Skeletal muscle satellite cell (primary cell): ENCODE data around the gene SLC23A1.

ENCODE experiments used
- H3K27me3 ChIP-seq: 2 replicates; pipeline ENCODE4 v1.7.0; 2013; ENCODE audit warnings: low read length; ENCODE audit not compliant: control insufficient read depth, insufficient read depth
- H3K36me3 ChIP-seq: 2 replicates; pipeline ENCODE4 v1.7.0; 2013; ENCODE audit warnings: mild to moderate bottlenecking, control low read depth, low read length; ENCODE audit not compliant: insufficient read depth
- H3K4me1 ChIP-seq: 2 replicates; pipeline ENCODE4 v1.7.0; 2013; ENCODE audit warnings: low read length; ENCODE audit not compliant: control insufficient read depth, insufficient read depth
- H3K4me2 ChIP-seq: 2 replicates; pipeline ENCODE4 v1.7.0; 2013; ENCODE audit warnings: mild to moderate bottlenecking, low read length
- H3K4me3 ChIP-seq: 2 replicates; pipeline ENCODE4 v1.7.0; 2013; ENCODE audit warnings: low read length
- H3K9ac ChIP-seq: 2 replicates; pipeline ENCODE4 v1.7.0; 2013; ENCODE audit warnings: mild to moderate bottlenecking, low read depth, low read length, moderate library complexity
- H3K9me3 ChIP-seq: replicated peaks from 2 replicates; pipeline ENCODE4 v1.7.0; 2013; ENCODE audit warnings: mild to moderate bottlenecking, control low read depth, low read length

SLC23A1 gene

DNA sequence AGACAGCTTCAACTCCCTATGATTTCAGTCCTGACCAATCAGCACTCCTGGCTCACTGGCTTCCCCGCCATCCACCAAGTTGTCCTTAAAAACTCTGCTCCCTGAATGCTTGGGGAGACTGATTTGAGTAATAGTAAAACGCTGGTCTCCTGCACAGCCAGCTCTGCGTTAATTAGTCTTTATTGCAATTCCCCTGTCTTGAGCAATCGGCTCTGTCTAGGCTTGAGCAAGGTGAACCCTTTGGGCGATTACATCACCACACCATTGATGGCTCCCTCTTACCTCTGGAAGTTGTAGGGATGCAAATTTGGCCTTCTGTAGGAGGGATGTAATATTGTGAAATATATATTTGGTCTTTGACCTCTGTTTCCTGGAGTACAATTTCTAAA is 2.9 kb upstream of the SLC23A1 start:
- peaks cover 35% of the 10 kb centered on the region for H3K4me1 ChIP-seq
- H3K4me2 ChIP-seq, result no peak overlapping the region
- no peak overlapping the region for H3K4me3 ChIP-seq
- no peaks in the 10 kb centered on the region for H3K36me3 ChIP-seq
- no peaks in the 10 kb centered on the region for H3K9me3 ChIP-seq
- H3K9ac ChIP-seq, result no peak overlapping the region
- H3K27me3 ChIP-seq, result no peaks in the 10 kb centered on the region

DNA sequence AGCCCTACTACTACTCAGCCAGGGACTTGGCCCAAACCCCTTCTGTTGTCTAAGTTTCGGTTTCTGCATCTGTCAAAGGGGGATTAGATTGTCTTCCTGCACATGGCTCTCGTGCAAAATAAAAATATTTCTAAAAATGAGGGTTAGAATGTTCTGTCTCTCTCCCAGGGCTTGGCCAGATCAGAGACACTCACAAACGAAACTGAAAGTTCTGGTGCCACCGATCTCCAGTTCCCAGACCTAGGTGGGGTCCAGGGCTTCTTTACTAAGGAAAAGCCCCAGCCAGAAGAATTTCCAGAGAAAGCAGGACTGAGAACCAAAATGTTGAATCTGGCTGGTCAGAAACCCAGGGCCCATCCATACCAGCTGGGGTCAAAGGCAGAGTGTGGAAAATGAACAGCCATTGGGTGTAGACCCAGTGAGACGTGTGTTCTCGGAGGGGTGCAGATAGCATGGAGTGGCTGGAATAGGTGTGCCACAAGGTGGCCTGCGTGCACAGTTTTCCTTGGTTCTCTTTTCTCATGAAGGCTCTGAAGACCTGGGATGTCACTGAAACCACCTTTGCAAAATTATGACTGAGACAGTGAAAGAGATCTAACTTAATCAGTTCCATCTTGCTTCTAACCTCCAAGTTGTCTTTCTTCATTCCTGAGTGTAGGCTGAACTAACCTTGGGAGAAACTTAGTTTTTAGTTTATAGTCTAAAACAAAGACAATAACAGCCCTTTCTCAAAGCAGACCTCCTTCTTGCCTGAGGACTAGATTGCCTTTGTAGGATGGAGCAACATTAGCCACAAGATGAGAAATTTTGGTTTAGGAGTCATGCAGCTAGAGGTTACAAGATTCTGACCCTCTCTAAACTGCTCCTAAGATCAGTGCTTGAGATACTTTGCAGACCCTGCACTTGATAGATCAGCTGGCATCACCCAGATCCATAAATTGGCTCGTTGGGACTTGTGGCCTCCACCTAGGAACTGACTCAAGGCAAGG is 2.3 kb upstream of the SLC23A1 start:
- no peaks in the 10 kb centered on the region for H3K9me3 ChIP-seq
- H3K4me2 ChIP-seq, result peak overlapping the region; percentile 85
- no peaks in the 10 kb centered on the region for H3K27me3 ChIP-seq
- H3K4me3 ChIP-seq, result peak overlapping the region; percentile 64
- H3K9ac ChIP-seq, result peak overlapping the region; percentile 68
- H3K4me1 ChIP-seq, result peaks cover 34% of the 10 kb centered on the region
- H3K36me3 ChIP-seq, result no peaks in the 10 kb centered on the region

DNA sequence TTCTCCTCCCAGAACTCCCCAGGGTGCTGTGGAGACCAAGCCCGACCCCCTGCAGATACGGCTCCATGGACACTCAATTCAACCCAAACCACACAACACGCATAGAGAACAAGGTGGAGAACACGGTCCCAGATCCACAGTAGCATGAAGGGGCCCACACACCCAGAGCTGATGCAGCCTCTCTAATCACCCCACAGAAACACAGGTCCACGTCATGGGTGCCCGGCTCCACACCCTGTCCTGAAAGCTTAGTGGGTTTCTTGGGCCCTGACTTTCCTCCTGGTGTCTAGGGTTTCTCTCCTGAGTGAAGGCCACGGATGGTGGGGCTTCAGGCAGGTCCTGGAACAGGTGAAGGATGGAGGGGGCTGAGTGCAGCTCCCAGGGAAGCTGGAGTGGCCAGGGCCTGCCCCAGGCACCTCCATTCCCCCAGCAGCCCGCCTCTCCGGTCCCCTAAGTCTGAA is 1.5 kb upstream of the SLC23A1 start:
- Histone ChIP-seq H3K4me3 (peak overlapping the region; percentile 64), H3K9ac (peak overlapping the region; percentile 68)

DNA sequence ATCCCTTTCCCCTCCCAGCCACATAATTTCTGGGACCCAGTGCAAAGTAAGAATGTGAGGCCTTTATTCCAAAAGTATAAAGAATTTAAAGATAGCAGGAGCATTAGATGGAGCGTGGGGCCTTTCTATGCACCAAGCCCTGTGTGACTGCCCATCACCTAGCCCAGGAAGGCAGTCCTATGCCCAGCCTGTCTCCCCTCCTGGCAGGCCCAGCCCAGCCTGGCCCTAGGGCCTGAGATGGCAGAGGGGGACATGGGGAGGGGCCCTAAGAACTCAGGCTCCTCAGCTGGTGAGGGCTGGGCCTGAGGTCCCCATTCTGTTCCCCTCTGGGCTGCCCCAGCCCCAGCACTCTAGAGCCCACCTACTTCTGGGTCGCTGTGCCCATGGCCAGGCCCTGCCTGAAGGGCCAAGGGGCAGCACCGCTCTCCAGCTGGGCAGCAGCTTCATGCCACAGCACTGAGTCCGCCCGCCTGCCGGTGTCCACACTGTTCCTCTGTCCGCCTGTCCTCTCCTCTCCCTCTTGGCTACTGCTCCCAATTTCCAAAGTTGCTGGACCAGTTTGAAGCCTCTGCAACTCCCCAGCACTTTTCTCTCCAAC is 995 bp upstream of the SLC23A1 start:
- Histone ChIP-seq H3K4me1 (peaks cover 34% of the 10 kb centered on the region), H3K9me3 (no peaks in the 10 kb centered on the region), H3K4me3 (peak overlapping the region; percentile 64), H3K27me3 (no peaks in the 10 kb centered on the region), H3K9ac (no peak overlapping the region), H3K4me2 (peak overlapping the region; percentile 85), H3K36me3 (no peaks in the 10 kb centered on the region)

More for the DNA sequence above, 1.5 kb upstream of the SLC23A1 start:
- H3K4me1 ChIP-seq, result peaks cover 34% of the 10 kb centered on the region
- no peaks in the 10 kb centered on the region for H3K27me3 ChIP-seq
- H3K4me2 ChIP-seq, result peak overlapping the region; percentile 85
- no peaks in the 10 kb centered on the region for H3K9me3 ChIP-seq
- H3K36me3 ChIP-seq, result no peaks in the 10 kb centered on the region

- no peaks in the 10 kb centered on the region for H3K27me3 ChIP-seq
- H3K9me3 ChIP-seq, result no peaks in the 10 kb centered on the region
- H3K4me1 ChIP-seq, result peaks cover 27% of the 10 kb centered on the region
- H3K9ac ChIP-seq, result no peak overlapping the region
- H3K4me2 ChIP-seq, result no peak overlapping the region
- no peak overlapping the region for H3K4me3 ChIP-seq
- no peaks in the 10 kb centered on the region for H3K36me3 ChIP-seq
Observed at GRCh38 chr5:139382807-139383206, 290 bp downstream of the SLC23A1 start.

GRCh38 chr5:139381837-139382761 is 998 bp downstream of the SLC23A1 start:
- H3K4me3 ChIP-seq, result no peak overlapping the region
- H3K9ac ChIP-seq, result no peak overlapping the region

DNA sequence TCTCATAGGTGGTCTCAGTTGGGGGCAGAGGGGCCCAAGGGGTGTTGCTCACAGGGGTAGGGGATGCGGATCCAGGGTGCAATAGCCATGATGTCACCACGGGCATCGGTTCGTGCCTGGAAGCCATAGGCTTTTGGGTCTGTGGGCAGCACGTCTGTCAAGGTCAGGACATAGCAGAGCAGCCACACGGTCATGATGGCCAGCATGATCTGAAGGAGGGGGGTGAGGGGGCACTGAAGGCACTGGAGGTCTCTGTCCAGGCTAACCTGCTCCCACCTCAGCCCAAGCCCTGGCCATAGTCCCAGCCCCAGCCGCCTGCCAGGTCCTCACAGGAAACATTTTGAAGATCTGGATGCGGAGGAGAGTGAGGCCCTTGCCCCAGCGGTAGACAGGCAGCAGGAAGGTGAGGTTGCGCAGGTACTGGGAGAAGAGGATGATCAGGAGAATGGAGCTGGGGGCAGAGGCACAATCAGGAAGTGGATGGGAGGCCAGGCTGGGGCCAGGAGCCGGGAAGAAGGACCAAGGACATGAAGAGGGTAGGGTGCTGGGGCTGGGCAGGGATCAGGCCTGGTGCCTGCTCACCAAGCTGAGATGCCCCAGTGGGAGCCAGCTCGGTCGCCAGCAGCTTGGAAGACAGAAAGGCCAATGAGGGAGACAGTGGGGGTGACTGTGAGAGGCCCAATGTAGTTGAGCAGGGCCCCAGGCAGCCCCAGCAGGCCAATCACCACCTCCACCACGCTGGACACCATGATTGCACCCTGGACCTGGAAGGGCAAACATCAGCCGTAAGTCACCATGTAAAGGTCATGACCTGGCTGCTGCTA is 3.3 kb downstream of the SLC23A1 start:
- Histone ChIP-seq H3K9me3 (no peaks in the 10 kb centered on the region), H3K27me3 (no peaks in the 10 kb centered on the region), H3K36me3 (peaks cover 5% of the 10 kb centered on the region), H3K9ac (no peak overlapping the region), H3K4me2 (no peak overlapping the region), H3K4me1 (peaks cover 19% of the 10 kb centered on the region), H3K4me3 (no peak overlapping the region)

More at GRCh38 chr5:139381837-139382761, 998 bp downstream of the SLC23A1 start:
- H3K9me3 ChIP-seq, result no peaks in the 10 kb centered on the region
- no peak overlapping the region for H3K4me2 ChIP-seq
- no peaks in the 10 kb centered on the region for H3K27me3 ChIP-seq
- H3K4me1 ChIP-seq, result peaks cover 27% of the 10 kb centered on the region
- H3K36me3 ChIP-seq, result no peaks in the 10 kb centered on the region

- Histone ChIP-seq H3K27me3 (no peaks in the 10 kb centered on the region), H3K4me1 (peaks cover 12% of the 10 kb centered on the region), H3K4me2 (no peak overlapping the region), H3K4me3 (no peak overlapping the region), H3K9ac (no peak overlapping the region), H3K9me3 (no peaks in the 10 kb centered on the region), H3K36me3 (peaks cover 9% of the 10 kb centered on the region)
Observed at GRCh38 chr5:139378941-139379361, 4.1 kb downstream of the SLC23A1 start.

GRCh38 chr5:139378101-139378825 is 4.8 kb downstream of the SLC23A1 start:
- Histone ChIP-seq H3K9me3 (no peaks in the 10 kb centered on the region), H3K4me1 (peaks cover 13% of the 10 kb centered on the region), H3K4me3 (no peak overlapping the region)

GRCh38 chr5:139377226-139377625 is 5.9 kb downstream of the SLC23A1 start:
- Histone ChIP-seq H3K9ac (no peak overlapping the region), H3K4me2 (no peak overlapping the region), H3K4me3 (no peak overlapping the region), H3K27me3 (no peaks in the 10 kb centered on the region), H3K4me1 (peaks cover 11% of the 10 kb centered on the region), H3K36me3 (peaks cover 9% of the 10 kb centered on the region), H3K9me3 (no peaks in the 10 kb centered on the region)

More at GRCh38 chr5:139378101-139378825, 4.8 kb downstream of the SLC23A1 start:
- Histone ChIP-seq H3K27me3 (no peaks in the 10 kb centered on the region), H3K36me3 (peaks cover 9% of the 10 kb centered on the region), H3K4me2 (no peak overlapping the region), H3K9ac (no peak overlapping the region)
